H1 (cell line): ENCODE data around the gene RNF135. TPM values are rescaled to one million over a fixed set of nuclear protein-coding genes. Genes with fewer than 3 reads are reported as not detected.

Source experiments
- CTCF ChIA-PET: fragments of 300-600 bp; sonication (Branson Sonifier 250); formaldehyde crosslinking; loops from one replicate; lab custom pipeline; 2021; ENCODE audit not compliant: partially characterized antibody; lab: Charles Lee
- POLR2A ChIA-PET: fragments of 300-600 bp; sonication (Branson Sonifier 250); formaldehyde crosslinking; loops from one replicate; lab custom pipeline; 2021; ENCODE audit warnings: inconsistent platforms; ENCODE audit not compliant: partially characterized antibody; lab: Charles Lee
- DNase-seq, 2 experiments: peaks; one replicate each; pipeline versions ENCODE4 v3.0.0 to v3.0.0-alpha.2; 2010 to 2022; ENCODE audit warnings: low spot score in 2 of 2, low read depth in 1 of 2, mixed read lengths in 1 of 2
- FAIRE-seq: peaks from 2 replicates; lab custom pipeline; 2011; peaks lifted over from hg19 to GRCh38; lab: Jason Lieb, UNC
- H2AFZ ChIP-seq: 2 replicates; pipeline ENCODE4 v1.8.1; 2012; ENCODE audit warnings: low read length, inconsistent platforms
- H2AK5ac ChIP-seq: 2 replicates; pipeline ENCODE4 v1.6.1; 2013; ENCODE audit warnings: low read depth, low read length
- H2BK120ac ChIP-seq: replicated peaks from 2 replicates; pipeline ENCODE3; 2013; ENCODE audit warnings: low read depth, low read length, inconsistent platforms
- H2BK12ac ChIP-seq: 2 replicates; pipeline ENCODE4 v1.6.1; 2013; ENCODE audit warnings: low read depth, low read length
- H2BK15ac ChIP-seq: 2 replicates; pipeline ENCODE4 v1.6.1; 2013; ENCODE audit warnings: low read length
- H2BK20ac ChIP-seq: 2 replicates; pipeline ENCODE4 v1.6.1; 2013; ENCODE audit warnings: low read length
- H2BK5ac ChIP-seq: 2 replicates; pipeline ENCODE4 v1.6.1; 2013; ENCODE audit warnings: low read depth, low read length
- H3K14ac ChIP-seq: 2 replicates; pipeline ENCODE4 v1.6.1; 2013; ENCODE audit warnings: inconsistent platforms; ENCODE audit not compliant: insufficient read length
- H3K18ac ChIP-seq: 2 replicates; pipeline ENCODE4 v1.6.1; 2013; ENCODE audit warnings: low read length; ENCODE audit errors: extremely low read depth
- H3K23ac ChIP-seq: 2 replicates; pipeline ENCODE4 v1.6.1; 2013; ENCODE audit warnings: inconsistent platforms; ENCODE audit not compliant: insufficient read length
- H3K23me2 ChIP-seq: 2 replicates; pipeline ENCODE4 v1.6.1; 2013; ENCODE audit warnings: low read depth, low read length
- H3K27ac ChIP-seq: 2 replicates; pipeline ENCODE4 v1.6.1; 2011; ENCODE audit warnings: low read depth, low read length, inconsistent platforms
- H3K27me3 ChIP-seq, 4 experiments: replicated peaks in 1 of 4; 1 replicate in 1 of 4; 2 replicates in 3 of 4; pipeline versions ENCODE4 v1.6.1 to v1.8.1; 2011 to 2013; ENCODE audit warnings: low read length in 3 of 4, mild to moderate bottlenecking in 3 of 4, inconsistent platforms in 2 of 4, mixed read lengths in 2 of 4, moderate library complexity in 1 of 4; ENCODE audit not compliant: control insufficient read depth in 3 of 4, insufficient read depth in 3 of 4; ENCODE audit errors: extremely low read depth in 1 of 4
- H3K36me3 ChIP-seq, 4 experiments: 2 replicates each; pipeline versions ENCODE4 v1.6.1 to v1.8.1; 2011 to 2013; ENCODE audit warnings: mild to moderate bottlenecking in 4 of 4, low read length in 3 of 4, moderate library complexity in 2 of 4, control low read depth in 1 of 4, inconsistent platforms in 1 of 4; ENCODE audit not compliant: insufficient read depth in 4 of 4, control insufficient read depth in 2 of 4
- H3K4ac ChIP-seq: replicated peaks from 2 replicates; pipeline ENCODE3; 2013; ENCODE audit warnings: low read length, low read depth, mixed read lengths, inconsistent platforms; ENCODE audit not compliant: insufficient read length
- H3K4me1 ChIP-seq, 4 experiments: replicated peaks in 1 of 4; 1 replicate in 1 of 4; 2 replicates in 3 of 4; pipeline versions ENCODE4 v1.6.1 to v1.8.1; 2011 to 2013; ENCODE audit warnings: low read length in 3 of 4, inconsistent platforms in 2 of 4, mixed read lengths in 1 of 4; ENCODE audit not compliant: insufficient read depth in 4 of 4, control insufficient read depth in 3 of 4
- H3K4me2 ChIP-seq, 2 experiments: 2 replicates each; pipeline versions ENCODE4 v1.6.1 to v1.8.1; 2011 to 2013; ENCODE audit warnings: low read depth in 2 of 2, low read length in 2 of 2, control low read depth in 1 of 2, inconsistent platforms in 1 of 2, mild to moderate bottlenecking in 1 of 2; ENCODE audit not compliant: insufficient read depth in 1 of 2
- H3K4me3 ChIP-seq, 4 experiments: fragments of 200-600, 300-600 bp in 1 of 4; sonication (generic), shearing (Covaris generic), sonication (Bioruptor Twin) in 1 of 4; 2 replicates each; pipeline versions ENCODE4 v1.5.1 to v1.8.1; 2011 to 2016; ENCODE audit warnings: low read length in 4 of 4, low read depth in 3 of 4, control low read depth in 2 of 4, inconsistent platforms in 2 of 4, mild to moderate bottlenecking in 2 of 4, mixed read lengths in 1 of 4, moderate library complexity in 1 of 4; ENCODE audit not compliant: insufficient read depth in 2 of 4; ENCODE audit errors: extremely low read depth in 1 of 4
- H3K56ac ChIP-seq: replicated peaks from 2 replicates; pipeline ENCODE3; 2013; ENCODE audit warnings: low read depth, mild to moderate bottlenecking, mixed read lengths, low read length, inconsistent platforms; ENCODE audit not compliant: insufficient read length
- H3K79me1 ChIP-seq: 2 replicates; pipeline ENCODE4 v1.6.1; 2013; ENCODE audit warnings: low read depth, low read length, control low read depth
- H3K79me2 ChIP-seq, 2 experiments: 2 replicates each; pipeline versions ENCODE4 v1.6.1 to v1.8.1; 2012 to 2013; ENCODE audit warnings: low read length in 2 of 2, mild to moderate bottlenecking in 2 of 2, inconsistent platforms in 1 of 2; ENCODE audit not compliant: insufficient read depth in 2 of 2, control insufficient read depth in 1 of 2
- H3K9ac ChIP-seq, 4 experiments: replicated peaks in 1 of 4; 1 replicate in 1 of 4; 2 replicates in 3 of 4; pipeline versions ENCODE4 v1.6.1 to v1.8.1; 2011 to 2013; ENCODE audit warnings: low read depth in 3 of 4, low read length in 3 of 4, control low read depth in 2 of 4, mild to moderate bottlenecking in 2 of 4, moderate library complexity in 2 of 4, inconsistent platforms in 1 of 4; ENCODE audit errors: extremely low read depth in 1 of 4
- H3K9me3 ChIP-seq, 2 experiments: 2 replicates each; pipeline versions ENCODE4 v1.6.1 to v1.8.1; 2012 to 2013; ENCODE audit warnings: mild to moderate bottlenecking in 2 of 2, moderate library complexity in 2 of 2, control low read depth in 1 of 2, inconsistent platforms in 1 of 2, low read depth in 1 of 2, low read length in 1 of 2, mixed read lengths in 1 of 2; ENCODE audit not compliant: insufficient read depth in 2 of 2
- H4K20me1 ChIP-seq, 2 experiments: replicated peaks in 1 of 2; 2 replicates each; pipeline versions ENCODE3 to v1.8.1; 2011 to 2013; ENCODE audit warnings: inconsistent platforms in 2 of 2, low read length in 2 of 2, mild to moderate bottlenecking in 1 of 2; ENCODE audit not compliant: insufficient read depth in 2 of 2, control insufficient read depth in 1 of 2
- H4K5ac ChIP-seq: 2 replicates; pipeline ENCODE4 v1.6.1; 2013; ENCODE audit warnings: low read length, low read depth, mixed read lengths, inconsistent platforms; ENCODE audit not compliant: insufficient read length
- H4K8ac ChIP-seq: 2 replicates; pipeline ENCODE4 v1.8.0; 2013; ENCODE audit warnings: mild to moderate bottlenecking, moderate library complexity, low read length, inconsistent platforms; ENCODE audit not compliant: insufficient read depth; ENCODE audit errors: extremely low read depth
- H4K91ac ChIP-seq: replicated peaks from 2 replicates; pipeline ENCODE3; 2013; ENCODE audit warnings: low read length, mixed read lengths, inconsistent platforms; ENCODE audit not compliant: insufficient read length
- EGR1 ChIP-seq: IDR thresholded peaks from 2 replicates; pipeline ENCODE4 v1.6.1; 2011; ENCODE audit warnings: low read depth, low read length, borderline replicate concordance
- HDAC2 ChIP-seq, 2 experiments: fragments of 300-600 bp in 1 of 2; sonication (generic) in 1 of 2; IDR thresholded peaks; 2 replicates each; pipeline ENCODE4 v1.6.1; 2011 to 2012; ENCODE audit warnings: low read depth in 2 of 2, low read length in 2 of 2, mild to moderate bottlenecking in 2 of 2, moderate library complexity in 2 of 2, borderline replicate concordance in 1 of 2, inconsistent platforms in 1 of 2
- KDM5A ChIP-seq: fragments of 200-600 bp; IDR thresholded peaks from 2 replicates; pipeline ENCODE4 v1.7.1; 2012; ENCODE audit warnings: mild to moderate bottlenecking, low read length, inconsistent platforms, mixed read lengths
- MAFK ChIP-seq: IDR thresholded peaks from 2 replicates; pipeline ENCODE4 v1.6.1; 2012; ENCODE audit warnings: low read depth, mild to moderate bottlenecking, improper control_type of control experiment, low read length
- POLR2A ChIP-seq, 2 experiments: IDR thresholded peaks; 1 replicate in 1 of 2; 2 replicates in 1 of 2; pipeline ENCODE4 v1.6.1; 2011; ENCODE audit warnings: low read depth in 2 of 2, low read length in 2 of 2, mild to moderate bottlenecking in 2 of 2; ENCODE audit errors: control extremely low read depth in 1 of 2
- RBBP5 ChIP-seq: IDR thresholded peaks from 2 replicates; pipeline ENCODE4 v1.7.1; 2012; ENCODE audit warnings: low read depth, mild to moderate bottlenecking, inconsistent platforms, low read length, moderate library complexity, borderline replicate concordance
- SP4 ChIP-seq: IDR thresholded peaks from 2 replicates; pipeline ENCODE4 v1.6.1; 2012; ENCODE audit warnings: low read length, inconsistent platforms
- SUZ12 ChIP-seq: fragments of 200-600 bp; sonication (generic); IDR thresholded peaks from 2 replicates; pipeline ENCODE4 v1.6.1; 2012; ENCODE audit warnings: mild to moderate bottlenecking, inconsistent platforms, low read length, moderate library complexity, mixed read lengths
- YY1 ChIP-seq: IDR thresholded peaks from 2 replicates; pipeline ENCODE4 v1.6.1; 2011; ENCODE audit warnings: low read depth, mild to moderate bottlenecking, low read length
- WGBS, 2 experiments: shearing (Covaris generic) in 1 of 2; methylation state at CpG; one replicate each; pipeline versions ENCODE4 v1.1.6 to v1.1.7; 2013 to 2015; ENCODE audit warnings: low lambda C conversion rate in 2 of 2, mixed read lengths in 2 of 2, inconsistent platforms in 1 of 2, low coverage in 1 of 2, missing lambda C conversion rate in 1 of 2; ENCODE audit not compliant: insufficient replicate concordance in 2 of 2, insufficient coverage in 1 of 2, insufficient read length in 1 of 2; ENCODE audit errors: extremely low coverage in 1 of 2, missing lambda C conversion rate in 1 of 2; 5-methylcytosine and 5-hydroxymethylcytosine counted together
- polyA plus RNA-seq, 7 experiments: library from polyadenylated mRNA; depleted of rRNA in 3 of 7; stranded (reverse) in 5 of 7; unstranded in 2 of 7; fragments of >200 nt in 5 of 7; fragments of 200-250 nt in 2 of 7; gene quantifications; 1 replicate in 5 of 7; 2 replicates in 1 of 7; 4 replicates in 1 of 7; pipeline versions ENCODE4 v1.2.1 to v1.2.3, GENCODE V29; 2011 to 2013; ENCODE audit warnings: missing spikeins in 2 of 7, mixed read lengths in 2 of 7
- total RNA-seq: library from RNA; stranded (reverse); fragmentation: NEBNext Ultra II Directional; extraction: Animal tissue kit (Norgen Biotek cat#: 25700); gene quantifications from 2 replicates; pipeline ENCODE4 v1.2.1, GENCODE V29; 2021
- TF ChIP-seq, protein P1 (sequence below): IDR thresholded peaks from 2 replicates; pipeline ENCODE4 v1.6.1; 2011; ENCODE audit warnings: low read length, improper control_type of control experiment

RNF135 gene
- total and polyA plus RNA-seq, 2 of the 8 experiments (the other 6 are each of a cell fraction or from before 2014, with no cell fraction given) = 8.8 to 9.0 TPM

- peak; percentile 55 for FAIRE-seq
- DNase-seq = no peak
- Histone ChIP-seq H3K23me2 (no peaks in the 10 kb centered on the region), H3K4ac (no peak overlapping the region), H3K14ac (no peak overlapping the region), H3K79me2 (no peaks in the 10 kb centered on the region), H3K27ac (no peak overlapping the region), H3K36me3 (no peaks in the 10 kb centered on the region), H2BK15ac (no peak overlapping the region), H2BK20ac (no peak overlapping the region), H3K23ac (no peak overlapping the region), H3K9ac (no peak overlapping the region), H2AFZ (no peak overlapping the region), H2BK12ac (no peak overlapping the region), H2BK120ac (no peak overlapping the region), H3K9me3 (no peaks in the 10 kb centered on the region), H3K4me2 (no peak overlapping the region), H3K18ac (no peak overlapping the region), H3K4me3 (no peak overlapping the region), H3K56ac (no peak overlapping the region), H4K8ac (no peak overlapping the region), H3K79me1 (no peaks in the 10 kb centered on the region), H4K5ac (no peak overlapping the region), H3K4me1 (peaks cover 0 to 3% (median 0%) of the 10 kb centered on the region in 4 experiments; a peak in 3 of 7 replicates), H2AK5ac (no peak overlapping the region), H3K27me3 (no peaks in the 10 kb centered on the region; a peak in 1 of 7 replicates), H4K20me1 (no peaks in the 10 kb centered on the region), H2BK5ac (no peak overlapping the region), H4K91ac (no peak overlapping the region)
- 89% methylated on average over 9 of the region's 9 CpGs; no CpG with 5 or more reads in 1 of the 2 experiments for WGBS, 2 experiments
- TF ChIP-seq YY1 (no peak), HDAC2 (IDR thresholded peaks at IDR 0.05; ENCODE audit: borderline replicate concordance in 1 of 2, low read depth in 2 of 2, low read length in 2 of 2) (no peak), SUZ12 (no peak), POLR2A (IDR thresholded peaks at IDR 0.05; ENCODE audit: control extremely low read depth in 1 of 2, low read depth in 2 of 2, low read length in 2 of 2) (no peak), MAFK (no peak), KDM5A (no peak), EGR1 (no peak), RBBP5 (no peak), SP4 (no peak)
- TF ChIP-seq, protein P1, sequence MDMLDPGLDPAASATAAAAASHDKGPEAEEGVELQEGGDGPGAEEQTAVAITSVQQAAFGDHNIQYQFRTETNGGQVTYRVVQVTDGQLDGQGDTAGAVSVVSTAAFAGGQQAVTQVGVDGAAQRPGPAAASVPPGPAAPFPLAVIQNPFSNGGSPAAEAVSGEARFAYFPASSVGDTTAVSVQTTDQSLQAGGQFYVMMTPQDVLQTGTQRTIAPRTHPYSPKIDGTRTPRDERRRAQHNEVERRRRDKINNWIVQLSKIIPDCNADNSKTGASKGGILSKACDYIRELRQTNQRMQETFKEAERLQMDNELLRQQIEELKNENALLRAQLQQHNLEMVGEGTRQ = no peak
- ChIA-PET CTCF (no interaction called here), POLR2A (interaction anchor here (0.9 kb wide), 1 partner anchor 16 kb away, joined by 3 read pairs; no protein-coding TSS in a partner anchor)
Observed at GRCh38 chr17:30961209-30962188, 9.3 kb upstream of the RNF135 start.
